ENCODE results near the gene SLC35A3. TPM values are rescaled to one million over a fixed set of nuclear protein-coding genes. Genes with fewer than 3 reads are reported as not detected.
A peak's percentile ranks its signal among the peaks of the same experiment; 100 is the strongest.
"Not testable (repeated sequence)": the region's sequence is repeated elsewhere in the genome, so short reads cannot be mapped to it uniquely, and the experiment has no call there.

Gene SLC35A3
- polyA plus RNA-seq, 6 donors from 2014 or later, result 5.1 to 17.4 (median 12.0) TPM

DNA sequence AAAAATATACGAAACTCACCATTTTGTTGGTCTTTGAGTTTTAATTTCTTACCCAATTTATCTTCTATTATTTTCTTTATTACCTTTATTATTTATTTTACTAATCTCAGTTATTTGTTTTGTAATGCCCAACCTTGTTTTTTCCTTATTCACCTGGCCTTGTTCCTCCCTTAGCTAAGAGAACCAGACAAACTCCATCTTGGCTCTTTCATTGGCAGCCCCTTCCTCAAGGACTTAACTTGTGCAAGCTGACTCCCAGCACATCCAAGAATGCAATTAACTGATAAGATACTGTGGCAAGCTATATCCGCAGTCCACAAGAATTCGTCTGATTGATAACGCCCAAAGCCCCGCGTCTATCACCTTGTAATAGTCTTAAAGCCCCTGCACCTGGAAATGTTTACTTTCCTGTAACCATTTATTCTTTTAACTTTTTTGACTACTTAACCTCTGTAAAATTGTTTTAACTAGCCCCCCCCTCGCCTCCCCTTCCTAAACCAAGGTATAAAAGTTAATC, 10.5 kb upstream of the SLC35A3 start:
- not testable (repeated sequence) for H3K4me3 Mint-ChIP-seq; DNase-seq; H3K4me1 Mint-ChIP-seq; H3K27me3 Mint-ChIP-seq; ATAC-seq (ENCODE audit: low read depth in 2 of 2); H3K9me3 Mint-ChIP-seq; H3K36me3 Mint-ChIP-seq
- H3K27ac Mint-ChIP-seq, result peak overlapping the region in 1 of 6 donors; percentile 76

DNA sequence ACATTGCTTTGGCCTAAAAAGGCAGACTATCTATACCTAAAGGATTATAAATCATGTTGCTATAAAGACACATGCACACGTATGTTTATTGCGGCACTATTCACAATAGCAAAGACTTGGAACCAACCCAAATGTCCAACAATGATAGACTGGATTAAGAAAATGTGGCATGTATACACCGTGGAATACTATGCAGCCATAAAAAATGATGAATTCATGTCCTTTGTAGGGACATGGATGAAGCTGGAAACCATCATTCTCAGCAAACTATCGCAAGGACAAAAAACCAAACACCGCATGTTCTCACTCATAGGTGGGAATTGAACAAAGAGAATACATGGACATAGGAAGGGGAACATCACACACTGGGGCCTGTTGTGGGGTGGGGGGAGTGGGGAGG, 9.5 kb upstream of the SLC35A3 start:
- not testable (repeated sequence) for H3K27ac Mint-ChIP-seq; H3K36me3 Mint-ChIP-seq; DNase-seq; H3K9me3 Mint-ChIP-seq; H3K4me1 Mint-ChIP-seq; H3K27me3 Mint-ChIP-seq; ATAC-seq (ENCODE audit: low read depth in 2 of 2)
- H3K4me3 Mint-ChIP-seq, result peak overlapping the region in 1 of 8 donors; percentile 25

DNA sequence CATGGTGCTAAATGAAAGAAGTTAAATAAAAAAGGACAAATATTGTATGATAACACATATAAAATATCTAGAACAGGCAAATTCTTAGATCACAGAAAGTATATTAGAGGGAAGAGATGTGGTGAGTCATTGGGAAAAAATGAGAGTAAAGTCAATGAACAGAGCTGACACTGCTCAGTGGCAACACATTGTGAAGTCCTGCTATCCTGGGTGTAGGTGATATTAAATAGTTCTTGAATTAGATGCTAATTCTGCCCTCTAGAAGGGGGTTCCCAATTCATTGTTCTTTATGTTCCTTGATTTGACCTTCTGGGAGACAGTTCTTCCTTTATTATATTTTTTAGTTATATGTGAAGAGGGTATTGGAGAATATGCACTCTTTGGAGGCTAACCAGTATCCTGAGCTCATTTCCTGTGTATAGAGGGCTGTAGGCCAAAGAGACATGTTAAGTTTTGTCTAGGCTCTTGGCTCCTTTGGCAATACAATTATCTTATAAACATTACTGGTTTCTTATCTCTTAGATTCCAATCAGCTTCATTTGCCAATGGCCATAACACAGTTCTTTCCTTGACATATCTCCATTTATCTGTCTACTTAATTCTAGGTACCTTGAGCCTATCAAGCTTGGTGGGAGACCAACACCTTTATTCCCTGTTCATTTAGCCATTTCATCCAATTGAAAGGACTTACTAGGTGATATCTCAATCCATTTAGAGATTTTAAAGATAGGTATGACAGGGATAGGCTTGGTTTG, 6.6 kb upstream of the SLC35A3 start:
- no peaks in the 10 kb centered on the region for H3K9me3 Mint-ChIP-seq
- H3K27me3 Mint-ChIP-seq, result no peaks in the 10 kb centered on the region
- no peak overlapping the region for H3K27ac Mint-ChIP-seq
- ATAC-seq (ENCODE audit: low read depth in 2 of 2) (no peak), DNase-seq (no peak)
- no peak overlapping the region for H3K4me3 Mint-ChIP-seq
- H3K36me3 Mint-ChIP-seq, result peaks cover 0 to 4% of the 10 kb centered on the region in 2 donors
- H3K4me1 Mint-ChIP-seq, result peaks cover 0 to 3% (median 1%) of the 10 kb centered on the region in 3 donors

DNA sequence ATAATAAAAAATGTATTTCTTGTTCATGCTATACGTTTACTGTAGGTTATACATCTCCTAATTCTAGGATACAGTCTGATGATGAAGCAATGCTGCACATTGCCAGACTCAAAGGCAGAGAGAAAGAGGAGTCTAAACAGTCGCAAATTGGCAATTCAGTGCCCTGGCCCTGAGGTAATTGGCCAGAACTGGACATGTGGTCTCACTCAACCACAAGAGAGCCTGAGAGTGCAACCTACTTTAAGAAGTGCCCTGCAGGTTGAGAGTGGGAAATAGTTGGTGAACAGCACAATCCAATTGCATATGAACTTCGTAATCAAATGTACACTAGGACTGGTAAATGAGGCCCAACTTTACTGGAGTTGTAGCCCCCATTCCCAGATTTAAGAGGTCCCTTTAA, 5.0 kb upstream of the SLC35A3 start:
- Mint-ChIP-seq H3K4me3 (no peak overlapping the region), H3K27me3 (no peaks in the 10 kb centered on the region), H3K36me3 (peaks cover 0 to 4% of the 10 kb centered on the region in 2 donors), H3K4me1 (peaks cover 4 to 16% (median 12%) of the 10 kb centered on the region in 3 donors), H3K9me3 (no peaks in the 10 kb centered on the region), H3K27ac (no peak overlapping the region)
- no peak for DNase-seq
- ATAC-seq (ENCODE audit: low read depth in 2 of 2), result no peak

DNA sequence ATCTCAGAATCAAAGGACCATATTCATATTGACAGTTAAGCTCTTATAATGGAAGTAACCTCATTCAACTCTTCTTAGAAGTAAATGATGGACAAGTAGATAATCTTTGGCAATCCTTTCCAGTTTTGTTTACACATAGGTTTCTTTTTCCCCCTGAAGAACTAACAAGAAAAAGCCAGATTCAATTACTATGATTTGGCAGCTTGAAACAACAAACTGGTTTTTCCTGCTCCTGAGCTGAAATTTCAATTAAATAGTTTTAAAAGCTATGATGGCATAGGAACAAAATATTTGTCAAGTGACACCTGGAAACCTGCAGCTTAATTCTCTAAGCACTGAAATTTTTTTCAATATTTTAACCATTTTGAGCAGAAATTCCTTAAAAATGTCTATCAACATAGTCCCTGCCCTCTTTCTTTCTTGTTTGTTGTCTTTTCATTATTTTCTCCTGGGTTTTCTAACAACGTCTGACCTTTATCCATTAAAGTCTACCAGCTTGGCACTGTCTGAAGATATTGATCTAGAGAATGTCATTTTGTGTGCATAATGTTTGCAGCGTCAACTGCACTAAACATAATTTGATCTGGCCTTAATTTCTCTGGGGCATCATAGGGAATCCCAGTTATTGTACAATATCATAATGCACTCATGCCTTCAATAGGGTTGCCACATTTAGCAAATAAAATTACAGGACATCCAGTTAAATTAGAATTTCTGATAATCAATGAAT, 4.0 kb upstream of the SLC35A3 start:
- Mint-ChIP-seq H3K4me1 (peaks cover 12 to 24% (median 18%) of the 10 kb centered on the region in 3 donors), H3K27me3 (no peaks in the 10 kb centered on the region), H3K27ac (no peak overlapping the region), H3K9me3 (no peaks in the 10 kb centered on the region), H3K4me3 (no peak overlapping the region), H3K36me3 (peaks cover 0 to 4% of the 10 kb centered on the region in 2 donors)
- ATAC-seq (ENCODE audit: low read depth in 2 of 2), result no peak
- DNase-seq, result no peak

DNA sequence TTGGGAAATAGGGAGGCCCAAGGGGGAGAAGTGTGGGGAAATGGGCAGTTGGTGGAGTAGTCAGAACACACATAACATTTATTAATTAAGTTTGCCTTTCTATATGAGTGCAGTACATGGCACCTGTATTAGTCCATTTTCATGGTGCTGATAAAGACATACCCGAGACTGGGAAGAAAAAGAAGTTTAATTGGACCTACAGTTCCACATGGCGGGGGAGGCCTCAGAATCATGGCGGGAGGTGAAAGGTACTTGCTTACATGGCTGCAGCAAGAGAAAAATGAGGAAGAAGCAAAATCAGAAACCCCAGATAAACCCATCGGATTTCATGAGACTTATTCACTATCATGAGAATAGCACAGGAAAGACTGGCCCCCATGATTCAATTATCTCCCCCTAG, 1.6 kb upstream of the SLC35A3 start:
- Mint-ChIP-seq H3K4me1 (peaks cover 15 to 41% (median 21%) of the 10 kb centered on the region in 3 donors), H3K36me3 (peaks cover 0 to 4% of the 10 kb centered on the region in 2 donors), H3K4me3 (peak overlapping the region in 5 of 8 donors; percentile 35 to 100 (median 73)), H3K27me3 (no peaks in the 10 kb centered on the region), H3K9me3 (no peaks in the 10 kb centered on the region), H3K27ac (peak overlapping the region in 5 of 6 donors; percentile 21 to 91 (median 69))
- ATAC-seq (ENCODE audit: low read depth in 2 of 2) (no peak), DNase-seq (no peak)

DNA sequence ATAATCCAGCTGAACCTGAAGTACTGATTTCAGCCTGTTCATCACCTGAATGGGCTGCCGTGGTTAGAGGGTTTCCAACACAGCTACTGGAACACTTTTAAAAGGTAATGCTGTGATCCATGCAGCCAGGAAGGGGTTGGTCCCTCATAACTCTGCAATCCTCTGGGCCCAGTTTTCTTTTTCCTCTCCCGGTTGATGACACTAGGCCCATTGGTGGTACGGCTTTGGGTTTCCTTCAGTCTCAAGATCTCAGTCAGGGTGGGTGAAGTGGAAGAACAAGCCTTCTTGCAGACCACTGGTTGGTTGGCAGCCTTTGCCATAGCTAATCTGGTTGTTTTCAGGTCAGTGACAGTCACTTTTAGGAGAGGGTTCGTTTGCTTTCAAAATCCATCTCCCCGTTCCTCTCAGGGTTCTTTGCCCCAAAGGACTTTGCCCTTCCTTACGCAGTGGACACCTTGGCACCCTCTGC, 502 bp upstream of the SLC35A3 start:
- peak overlapping the region; percentile 88 to 100 (median 99) for H3K4me3 Mint-ChIP-seq
- peaks cover 15 to 41% (median 21%) of the 10 kb centered on the region in 3 donors for H3K4me1 Mint-ChIP-seq
- H3K27me3 Mint-ChIP-seq, result no peaks in the 10 kb centered on the region
- DNase-seq, result no peak
- H3K9me3 Mint-ChIP-seq, result no peaks in the 10 kb centered on the region
- H3K27ac Mint-ChIP-seq, result peak overlapping the region; percentile 70 to 97 (median 93)
- peak; percentile 4 to 9 for ATAC-seq (ENCODE audit: low read depth in 2 of 2)
- peaks cover 0 to 3% of the 10 kb centered on the region in 2 donors for H3K36me3 Mint-ChIP-seq

DNA sequence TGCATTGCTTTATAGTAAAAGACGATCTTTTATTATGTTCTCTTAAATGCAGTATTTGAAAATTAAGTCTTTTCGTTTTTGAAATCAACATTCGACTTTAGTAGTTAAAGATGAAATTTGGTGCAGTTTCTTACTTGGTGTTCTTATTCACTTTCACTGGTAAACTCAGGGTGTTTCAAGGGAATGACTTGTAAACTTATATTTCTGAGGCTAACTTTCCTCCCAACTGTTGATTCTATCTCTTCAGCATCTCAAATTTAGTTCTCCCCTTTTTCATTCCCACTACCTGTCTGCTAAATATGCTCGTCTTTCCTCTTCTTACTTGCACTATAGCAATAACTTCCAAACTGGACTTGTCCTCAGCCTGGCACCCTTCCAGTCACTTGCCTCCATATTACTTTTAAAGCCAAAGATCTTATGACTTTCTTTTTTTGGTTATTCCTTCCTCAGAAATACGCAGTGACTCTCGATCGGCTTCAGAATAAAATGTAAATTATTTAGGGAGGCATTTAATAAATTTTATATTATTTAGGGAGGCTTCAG, 988 bp downstream of the SLC35A3 start:
- peak overlapping the region; percentile 90 to 100 (median 99) for H3K4me3 Mint-ChIP-seq
- peaks cover 15 to 41% (median 21%) of the 10 kb centered on the region in 3 donors for H3K4me1 Mint-ChIP-seq
- ATAC-seq (ENCODE audit: low read depth in 2 of 2), result no peak
- no peak for DNase-seq
- H3K9me3 Mint-ChIP-seq, result peaks cover 0 to 1% (median 0%) of the 10 kb centered on the region in 7 donors
- peaks cover 5 to 8% of the 10 kb centered on the region in 2 donors for H3K36me3 Mint-ChIP-seq
- H3K27me3 Mint-ChIP-seq, result no peaks in the 10 kb centered on the region
- peak overlapping the region in 5 of 6 donors; percentile 92 to 98 (median 98) for H3K27ac Mint-ChIP-seq

DNA sequence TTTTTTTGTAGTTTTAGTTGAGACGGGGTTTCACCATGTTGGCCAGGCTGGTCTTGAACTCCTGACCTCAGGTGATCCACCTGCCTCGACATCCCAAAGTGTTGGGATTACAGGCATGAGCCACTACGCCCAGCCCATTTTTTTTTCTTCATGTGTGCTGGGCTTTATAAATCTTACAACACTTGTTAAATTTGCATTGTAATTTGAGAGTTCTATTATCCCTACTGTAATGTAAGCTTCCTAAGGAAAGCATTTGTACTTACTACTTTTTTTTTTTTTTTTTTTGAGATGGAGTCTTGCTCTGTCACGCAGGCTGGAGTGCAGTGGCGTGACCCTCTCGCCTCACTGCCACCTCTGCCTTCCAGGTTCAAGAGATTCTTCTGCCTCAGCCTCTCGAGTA, 2.3 kb downstream of the SLC35A3 start:
- not testable (repeated sequence) for DNase-seq; ATAC-seq (ENCODE audit: low read depth in 2 of 2); H3K36me3 Mint-ChIP-seq; H3K27me3 Mint-ChIP-seq; H3K9me3 Mint-ChIP-seq
- peak overlapping the region in 5 of 8 donors; percentile 4 to 99 (median 77) for H3K4me3 Mint-ChIP-seq
- H3K4me1 Mint-ChIP-seq, result peaks cover 15 to 41% (median 21%) of the 10 kb centered on the region in 3 donors
- peak overlapping the region in 1 of 6 donors; percentile 87 for H3K27ac Mint-ChIP-seq

DNA sequence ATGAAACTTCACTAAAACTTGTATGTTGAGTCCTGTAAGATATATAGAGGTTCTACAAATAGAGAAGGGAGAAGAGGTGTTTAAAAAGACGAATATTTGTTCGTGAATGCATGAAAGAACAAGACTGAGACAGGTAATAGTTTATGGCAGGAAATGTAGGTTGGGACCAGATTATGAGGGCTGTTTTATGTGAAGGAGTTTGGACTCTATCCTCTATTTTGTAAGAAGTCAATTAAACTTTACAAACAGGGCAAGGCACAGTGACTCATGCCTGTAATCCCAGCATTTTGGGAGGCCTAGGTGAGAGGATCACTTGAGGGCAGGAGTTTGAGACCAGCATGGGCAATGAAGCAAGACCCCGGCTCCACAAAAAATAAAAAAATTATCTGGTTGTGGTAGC, 5.7 kb downstream of the SLC35A3 start:
- DNase-seq (no peak), ATAC-seq (ENCODE audit: low read depth in 2 of 2) (no peak)
- Mint-ChIP-seq H3K27me3 (no peaks in the 10 kb centered on the region), H3K4me3 (no peak overlapping the region), H3K4me1 (peaks cover 5 to 24% (median 6%) of the 10 kb centered on the region in 3 donors), H3K27ac (peak overlapping the region in 1 of 6 donors; percentile 56), H3K36me3 (peaks cover 5 to 8% of the 10 kb centered on the region in 2 donors), H3K9me3 (peaks cover 0 to 1% (median 0%) of the 10 kb centered on the region in 7 donors)

DNA sequence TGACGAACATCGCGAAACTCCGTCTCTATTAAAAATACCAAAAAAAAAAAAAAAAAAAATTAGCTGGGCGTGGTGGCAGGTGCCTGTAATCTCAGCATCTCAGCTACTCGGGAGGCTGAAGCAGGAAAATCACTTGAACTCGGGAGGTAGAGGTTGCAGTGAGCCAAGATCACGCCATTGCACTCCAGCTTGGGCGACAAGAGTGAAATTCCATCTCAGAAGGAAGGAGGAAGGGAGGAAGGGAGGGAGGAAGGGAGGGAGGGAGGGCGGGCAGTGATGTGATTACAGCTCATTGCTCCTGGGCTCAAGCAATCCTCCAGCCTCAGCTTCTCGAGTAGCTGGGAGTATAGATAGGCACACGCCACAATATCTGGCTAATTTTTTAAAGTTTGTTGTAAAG, 7.5 kb downstream of the SLC35A3 start:
- DNase-seq; ATAC-seq (ENCODE audit: low read depth in 2 of 2); H3K27ac Mint-ChIP-seq; H3K36me3 Mint-ChIP-seq; H3K27me3 Mint-ChIP-seq; H3K9me3 Mint-ChIP-seq; H3K4me3 Mint-ChIP-seq: not testable (repeated sequence)
- peaks cover 0 to 10% (median 0%) of the 10 kb centered on the region in 3 donors for H3K4me1 Mint-ChIP-seq

DNA sequence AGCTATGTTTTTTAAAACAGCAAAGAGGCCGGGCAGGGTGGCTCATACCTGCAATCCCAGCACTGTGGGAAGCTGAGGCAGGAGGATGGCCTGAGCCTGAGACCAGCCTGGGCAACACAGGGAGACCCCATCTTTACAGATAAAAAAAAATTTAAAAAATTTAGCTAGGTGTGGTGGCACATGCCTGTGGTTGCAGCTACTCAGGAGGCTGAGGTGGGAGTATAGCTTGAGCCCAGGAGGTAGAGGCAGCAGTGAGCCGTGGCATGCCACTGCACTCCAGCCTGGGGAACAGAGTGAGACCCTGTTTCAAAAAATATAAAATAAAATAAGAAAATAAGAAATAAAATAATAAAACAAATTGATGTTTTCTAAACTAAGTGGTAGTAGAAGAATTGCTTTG, 8.4 kb downstream of the SLC35A3 start:
- Mint-ChIP-seq H3K4me3 (no peak overlapping the region), H3K9me3 (peaks cover 0 to 5% (median 0%) of the 10 kb centered on the region in 7 donors), H3K27me3 (no peaks in the 10 kb centered on the region), H3K4me1 (peaks cover 0 to 4% (median 0%) of the 10 kb centered on the region in 3 donors), H3K36me3 (peaks cover 5 to 14% of the 10 kb centered on the region in 2 donors), H3K27ac (no peak overlapping the region)
- DNase-seq (no peak), ATAC-seq (ENCODE audit: low read depth in 2 of 2) (no peak)

DNA sequence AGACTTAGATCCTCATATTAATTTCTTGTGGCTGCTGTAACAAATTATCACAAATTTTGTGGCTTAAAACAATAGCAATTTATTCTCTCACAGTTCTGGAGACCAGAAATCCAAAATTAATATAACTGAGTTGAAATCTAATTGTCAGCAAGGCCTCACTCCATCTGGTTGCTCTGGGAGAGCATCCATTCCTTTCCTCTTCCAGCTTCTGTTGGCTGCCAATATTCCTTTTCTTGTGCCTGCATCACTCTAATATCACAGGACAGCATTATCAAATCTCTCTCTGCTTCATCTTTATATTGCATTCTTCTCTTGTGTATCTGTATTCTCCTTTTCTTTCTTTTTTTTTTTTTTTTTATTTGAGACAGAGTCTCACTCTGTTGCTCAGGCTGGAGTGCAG, 9.3 kb downstream of the SLC35A3 start:
- H3K27me3 Mint-ChIP-seq, result no peaks in the 10 kb centered on the region
- peaks cover 0 to 5% (median 0%) of the 10 kb centered on the region in 7 donors for H3K9me3 Mint-ChIP-seq
- H3K4me1 Mint-ChIP-seq, result peaks cover 0 to 4% (median 0%) of the 10 kb centered on the region in 3 donors
- peak overlapping the region in 2 of 6 donors; percentile 6 to 72 for H3K27ac Mint-ChIP-seq
- DNase-seq (no peak), ATAC-seq (ENCODE audit: low read depth in 2 of 2) (no peak)
- H3K4me3 Mint-ChIP-seq, result no peak overlapping the region
- H3K36me3 Mint-ChIP-seq, result peaks cover 5 to 16% of the 10 kb centered on the region in 2 donors

Measured in naive B cell (primary cell).